ENCODE results near the gene C20orf173.

Gene C20orf173

DNA sequence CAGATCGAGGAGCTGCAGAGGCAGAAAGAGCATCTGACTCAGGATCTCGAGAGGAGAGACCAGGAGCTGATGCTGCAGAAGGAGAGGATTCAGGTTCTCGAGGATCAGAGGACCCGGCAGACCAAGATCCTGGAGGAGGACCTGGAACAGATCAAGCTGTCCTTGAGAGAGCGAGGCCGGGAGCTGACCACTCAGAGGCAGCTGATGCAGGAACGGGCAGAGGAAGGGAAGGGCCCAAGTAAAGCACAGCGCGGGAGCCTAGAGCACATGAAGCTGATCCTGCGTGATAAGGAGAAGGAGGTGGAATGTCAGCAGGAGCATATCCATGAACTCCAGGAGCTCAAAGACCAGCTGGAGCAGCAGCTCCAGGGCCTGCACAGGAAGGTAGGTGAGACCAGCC lies 26.2 kb downstream of the C20orf173 start:
- H3K9ac ChIP-seq (ENCODE audit: low read length), result no peak overlapping the region
- no peak overlapping the region for H3K4me3 ChIP-seq (ENCODE audit: insufficient read depth, low read length, poor library complexity, severe bottlenecking)
- no peak overlapping the region for H2AFZ ChIP-seq (ENCODE audit: low read depth, low read length, severe bottlenecking)
- H4K20me1 ChIP-seq (ENCODE audit: low read depth, low read length), result no peaks in the 10 kb centered on the region
- TF ChIP-seq, protein P1, sequence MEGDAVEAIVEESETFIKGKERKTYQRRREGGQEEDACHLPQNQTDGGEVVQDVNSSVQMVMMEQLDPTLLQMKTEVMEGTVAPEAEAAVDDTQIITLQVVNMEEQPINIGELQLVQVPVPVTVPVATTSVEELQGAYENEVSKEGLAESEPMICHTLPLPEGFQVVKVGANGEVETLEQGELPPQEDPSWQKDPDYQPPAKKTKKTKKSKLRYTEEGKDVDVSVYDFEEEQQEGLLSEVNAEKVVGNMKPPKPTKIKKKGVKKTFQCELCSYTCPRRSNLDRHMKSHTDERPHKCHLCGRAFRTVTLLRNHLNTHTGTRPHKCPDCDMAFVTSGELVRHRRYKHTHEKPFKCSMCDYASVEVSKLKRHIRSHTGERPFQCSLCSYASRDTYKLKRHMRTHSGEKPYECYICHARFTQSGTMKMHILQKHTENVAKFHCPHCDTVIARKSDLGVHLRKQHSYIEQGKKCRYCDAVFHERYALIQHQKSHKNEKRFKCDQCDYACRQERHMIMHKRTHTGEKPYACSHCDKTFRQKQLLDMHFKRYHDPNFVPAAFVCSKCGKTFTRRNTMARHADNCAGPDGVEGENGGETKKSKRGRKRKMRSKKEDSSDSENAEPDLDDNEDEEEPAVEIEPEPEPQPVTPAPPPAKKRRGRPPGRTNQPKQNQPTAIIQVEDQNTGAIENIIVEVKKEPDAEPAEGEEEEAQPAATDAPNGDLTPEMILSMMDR (IDR thresholded peaks at IDR 0.05; ENCODE audit: insufficient read depth, low read length, poor library complexity, severe bottlenecking), result no peak
- TF ChIP-seq EZH2phosphoT487 (conservative IDR thresholded peaks at IDR 0.05; ENCODE audit: low read length), result no peak
- no peak overlapping the region for H3K4me2 ChIP-seq (ENCODE audit: low read depth, low read length, poor library complexity, severe bottlenecking)
- no peaks in the 10 kb centered on the region for H3K79me2 ChIP-seq (ENCODE audit: insufficient read depth, low read length)
- no peak overlapping the region for H3K27ac ChIP-seq (ENCODE audit: low read depth, low read length)
- 0 out of 2 replicates have a peak, but pooled peaks cover 6% of the 10 kb centered on the region for H3F3A ChIP-seq (ENCODE audit: insufficient read depth)
- H3K36me3 ChIP-seq (ENCODE audit: low read length), result no peaks in the 10 kb centered on the region
- H3K9me2 ChIP-seq (replicated peaks; ENCODE audit: insufficient read depth, low read length), result no peaks in the 10 kb centered on the region
- no peaks in the 10 kb centered on the region for H3K9me3 ChIP-seq (ENCODE audit: insufficient read depth, low read length)
- no peaks in the 10 kb centered on the region for H3K27me3 ChIP-seq (ENCODE audit: low read length)

DNA sequence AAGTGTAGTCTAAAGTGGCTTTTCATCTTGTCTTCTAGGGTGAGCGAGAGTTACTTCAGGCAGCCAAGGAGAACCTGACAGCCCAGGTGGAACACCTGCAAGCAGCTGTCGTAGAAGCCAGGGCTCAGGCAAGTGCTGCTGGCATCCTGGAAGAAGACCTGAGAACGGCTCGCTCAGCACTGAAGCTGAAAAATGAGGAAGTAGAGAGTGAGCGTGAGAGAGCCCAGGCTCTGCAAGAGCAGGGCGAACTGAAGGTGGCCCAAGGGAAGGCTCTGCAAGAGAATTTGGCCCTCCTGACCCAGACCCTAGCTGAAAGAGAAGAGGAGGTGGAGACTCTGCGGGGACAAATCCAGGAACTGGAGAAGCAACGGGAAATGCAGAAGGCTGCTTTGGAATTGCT lies 27.1 kb downstream of the C20orf173 start:
- Histone ChIP-seq H3K9me2 (replicated peaks; ENCODE audit: insufficient read depth, low read length) (no peaks in the 10 kb centered on the region), H3K27me3 (ENCODE audit: low read length) (no peaks in the 10 kb centered on the region), H3K9ac (ENCODE audit: low read length) (no peak overlapping the region), H3K9me3 (ENCODE audit: insufficient read depth, low read length) (no peaks in the 10 kb centered on the region), H3F3A (ENCODE audit: insufficient read depth) (0 out of 2 replicates have a peak, but pooled peaks cover 6% of the 10 kb centered on the region), H2AFZ (ENCODE audit: low read depth, low read length, severe bottlenecking) (no peak overlapping the region), H3K4me2 (ENCODE audit: low read depth, low read length, poor library complexity, severe bottlenecking) (no peak overlapping the region), H3K79me2 (ENCODE audit: insufficient read depth, low read length) (no peaks in the 10 kb centered on the region), H4K20me1 (ENCODE audit: low read depth, low read length) (no peaks in the 10 kb centered on the region), H3K27ac (ENCODE audit: low read depth, low read length) (peak overlapping the region; percentile 48), H3K36me3 (ENCODE audit: low read length) (no peaks in the 10 kb centered on the region), H3K4me3 (ENCODE audit: insufficient read depth, low read length, poor library complexity, severe bottlenecking) (no peak overlapping the region)
- no peak for TF ChIP-seq EZH2phosphoT487 (conservative IDR thresholded peaks at IDR 0.05; ENCODE audit: low read length)
- TF ChIP-seq, protein P1 (IDR thresholded peaks at IDR 0.05; ENCODE audit: insufficient read depth, low read length, poor library complexity, severe bottlenecking), result no peak

DNA sequence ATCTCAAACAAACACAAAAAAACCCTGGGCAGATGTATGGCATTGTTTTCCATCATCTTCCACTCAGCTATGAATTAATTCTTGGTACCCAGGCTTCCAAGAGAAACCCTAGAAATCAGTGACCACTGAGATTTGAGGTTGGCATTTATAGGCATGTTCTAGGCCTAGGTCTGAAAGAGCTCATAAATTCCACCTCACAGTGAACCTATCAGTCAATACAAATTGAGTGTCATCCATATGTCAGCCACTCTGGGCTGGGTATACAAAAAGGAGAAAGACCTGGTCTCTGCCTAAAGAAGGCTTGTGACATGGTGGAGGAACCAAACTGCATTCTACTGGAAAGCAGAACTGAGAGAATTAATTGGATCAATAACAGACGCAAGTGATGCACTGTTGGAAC lies 30.2 kb downstream of the C20orf173 start:
- no peak overlapping the region for H3K27ac ChIP-seq (ENCODE audit: low read depth, low read length)
- peaks cover 2% of the 10 kb centered on the region; the same call in 1 of the 2 replicates for H3K36me3 ChIP-seq (ENCODE audit: low read length)
- H3K4me2 ChIP-seq (ENCODE audit: low read depth, low read length, poor library complexity, severe bottlenecking), result no peak overlapping the region
- no peak overlapping the region for H3K9ac ChIP-seq (ENCODE audit: low read length)
- no peaks in the 10 kb centered on the region for H4K20me1 ChIP-seq (ENCODE audit: low read depth, low read length)
- H3K27me3 ChIP-seq (ENCODE audit: low read length), result no peaks in the 10 kb centered on the region
- H3K9me2 ChIP-seq (replicated peaks; ENCODE audit: insufficient read depth, low read length), result no peaks in the 10 kb centered on the region
- no peak for TF ChIP-seq EZH2phosphoT487 (conservative IDR thresholded peaks at IDR 0.05; ENCODE audit: low read length)
- TF ChIP-seq, protein P1 (IDR thresholded peaks at IDR 0.05; ENCODE audit: insufficient read depth, low read length, poor library complexity, severe bottlenecking), result no peak
- no peaks in the 10 kb centered on the region for H3K79me2 ChIP-seq (ENCODE audit: insufficient read depth, low read length)
- no peak overlapping the region for H2AFZ ChIP-seq (ENCODE audit: low read depth, low read length, severe bottlenecking)
- H3K4me3 ChIP-seq (ENCODE audit: insufficient read depth, low read length, poor library complexity, severe bottlenecking), result no peak overlapping the region
- no peaks in the 10 kb centered on the region for H3K9me3 ChIP-seq (ENCODE audit: insufficient read depth, low read length)
- 0 out of 2 replicates have a peak, but pooled peaks cover 6% of the 10 kb centered on the region for H3F3A ChIP-seq (ENCODE audit: insufficient read depth)

All from SU-DHL-6 (cell line).